Effector memory CD4-positive, alpha-beta T cell (primary cell): ENCODE data around the gene AKT1.
A peak's percentile ranks its signal among the peaks of the same experiment; 100 is the strongest.

Source experiments
- DNase-seq, 3 donors: peaks; one replicate each; pipeline ENCODE4 v3.0.0-alpha.2; 2020
- H3K27ac ChIP-seq: 2 replicates; pipeline ENCODE4 v1.7.0; 2013; ENCODE audit warnings: mild to moderate bottlenecking, low read length, moderate library complexity; ENCODE audit not compliant: insufficient read depth, poor library complexity, severe bottlenecking
- H3K27me3 ChIP-seq: replicated peaks from 2 replicates; pipeline ENCODE4 v1.7.0; 2013; ENCODE audit warnings: mild to moderate bottlenecking, low read length; ENCODE audit not compliant: insufficient read depth, control insufficient read depth, poor library complexity, severe bottlenecking
- H3K36me3 ChIP-seq: 2 replicates; pipeline ENCODE4 v1.7.0; 2013; ENCODE audit warnings: mild to moderate bottlenecking, low read length, moderate library complexity; ENCODE audit not compliant: control insufficient read depth, insufficient read depth
- H3K4me1 ChIP-seq: 2 replicates; pipeline ENCODE4 v1.7.0; 2013; ENCODE audit warnings: low read length, mild to moderate bottlenecking; ENCODE audit not compliant: control insufficient read depth, insufficient read depth, poor library complexity, severe bottlenecking
- H3K4me3 ChIP-seq: 2 replicates; pipeline ENCODE4 v1.7.0; 2013; ENCODE audit warnings: low read length, low read depth, mild to moderate bottlenecking; ENCODE audit not compliant: insufficient read depth, poor library complexity, severe bottlenecking
- H3K9me3 ChIP-seq: 2 replicates; pipeline ENCODE4 v1.7.0; 2013; ENCODE audit warnings: mild to moderate bottlenecking, low read length, moderate library complexity; ENCODE audit not compliant: control insufficient read depth

The AKT1 gene

DNA sequence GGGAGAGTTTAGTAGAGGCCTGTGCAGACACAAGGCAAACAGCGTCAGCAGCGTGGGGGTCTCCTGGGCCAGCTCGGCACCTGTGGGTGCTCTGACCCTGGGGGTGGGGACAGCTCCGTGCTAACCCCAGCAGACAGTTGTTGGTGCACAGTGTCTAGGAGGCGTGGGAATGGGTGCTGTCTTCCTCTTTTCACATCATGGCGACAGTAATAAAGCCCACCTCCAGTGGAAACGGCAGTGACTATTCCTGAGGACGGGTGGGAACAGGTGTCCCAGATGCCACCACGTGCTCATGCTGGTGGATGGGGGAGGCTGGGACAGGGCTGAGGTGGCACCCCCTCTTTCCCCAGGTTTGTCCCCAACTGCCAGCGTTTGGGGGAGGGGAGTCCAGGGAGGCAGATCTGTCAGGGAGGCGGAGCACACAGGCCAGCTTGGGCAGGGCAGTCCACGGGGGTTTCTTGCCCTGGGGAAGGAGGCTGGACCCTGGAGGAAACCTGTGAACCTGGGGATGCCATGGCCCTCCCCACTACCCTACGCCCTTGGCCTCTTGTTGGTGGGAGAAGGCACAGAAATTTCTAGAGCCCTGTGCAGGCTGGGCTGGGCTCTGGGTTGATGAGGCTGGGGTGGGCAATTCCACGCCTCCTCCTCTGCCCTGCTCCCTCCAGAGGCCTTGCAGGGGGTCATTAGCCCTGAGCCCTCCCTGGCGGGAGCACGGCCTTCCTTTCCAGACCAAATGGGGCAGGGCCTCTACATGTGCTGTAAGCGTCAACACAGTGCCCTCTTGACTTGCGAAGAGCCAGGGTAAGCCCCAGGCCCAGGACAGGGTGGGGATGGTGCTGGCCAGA is 9.2 kb upstream of the AKT1 start:
- Histone ChIP-seq H3K27ac (no peak overlapping the region), H3K36me3 (no peaks in the 10 kb centered on the region), H3K27me3 (no peaks in the 10 kb centered on the region), H3K4me3 (no peak overlapping the region), H3K4me1 (peaks cover 18% of the 10 kb centered on the region), H3K9me3 (no peaks in the 10 kb centered on the region)
- no peak for DNase-seq

DNA sequence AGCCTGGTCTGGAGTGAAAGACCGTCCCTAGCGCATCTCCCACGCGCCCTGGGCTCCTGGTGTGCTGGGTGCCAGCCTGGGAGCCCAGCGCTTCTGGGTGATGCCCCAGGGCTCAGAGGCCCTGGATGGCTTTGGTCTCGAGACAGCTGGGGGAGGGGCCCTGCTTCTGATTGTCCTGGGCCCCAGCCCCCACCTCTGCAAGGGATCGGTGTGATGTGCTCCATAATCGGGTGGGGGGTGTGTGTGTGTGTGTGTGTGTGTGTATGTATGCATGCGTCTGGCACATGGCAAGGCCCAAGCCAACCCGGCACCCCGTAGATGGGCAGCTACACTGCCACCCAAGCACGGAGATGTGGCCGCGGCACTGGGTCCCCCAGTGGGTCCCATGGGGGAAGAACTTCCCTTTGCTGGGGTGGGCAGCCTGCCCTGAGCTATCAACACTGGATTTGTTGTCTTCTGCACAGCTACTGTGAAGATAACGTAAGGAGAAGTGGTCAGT is 8.4 kb upstream of the AKT1 start:
- no peaks in the 10 kb centered on the region for H3K36me3 ChIP-seq
- H3K27ac ChIP-seq = no peak overlapping the region
- no peaks in the 10 kb centered on the region for H3K27me3 ChIP-seq
- H3K4me3 ChIP-seq = no peak overlapping the region
- DNase-seq = no peak
- peaks cover 18% of the 10 kb centered on the region for H3K4me1 ChIP-seq
- H3K9me3 ChIP-seq = no peaks in the 10 kb centered on the region

DNA sequence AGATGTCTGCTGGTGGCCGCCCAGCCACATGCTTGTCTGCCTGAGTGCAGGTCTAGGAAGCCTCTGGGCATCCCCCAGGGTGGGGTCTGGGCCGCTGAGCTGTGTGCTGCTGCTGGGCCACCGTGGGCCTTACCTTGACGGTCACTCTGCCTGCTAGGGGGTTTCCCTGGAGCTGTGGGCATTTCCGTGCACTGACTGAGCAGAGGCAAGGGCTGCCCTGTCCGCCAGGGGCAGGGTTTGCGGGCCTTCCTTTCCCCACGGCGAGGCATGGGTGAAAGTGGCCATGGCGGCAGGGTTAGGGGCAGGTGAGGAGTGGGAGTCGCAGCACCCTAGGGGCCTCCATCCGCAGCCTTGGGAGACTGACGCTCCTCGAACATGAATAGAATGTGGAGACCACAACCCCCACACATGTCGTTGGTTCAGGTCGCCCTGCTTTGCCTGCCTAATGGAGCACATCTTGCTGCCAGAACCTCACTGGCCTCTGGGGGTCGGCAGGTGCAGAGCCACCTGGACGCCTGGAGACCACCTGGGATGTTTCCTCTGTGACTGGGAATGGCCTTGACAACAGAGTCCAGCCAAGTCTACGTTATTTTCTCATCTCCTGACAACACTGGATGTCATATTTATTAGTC is 7.8 kb upstream of the AKT1 start:
- Histone ChIP-seq H3K27ac (no peak overlapping the region), H3K9me3 (no peaks in the 10 kb centered on the region), H3K27me3 (no peaks in the 10 kb centered on the region), H3K4me1 (peaks cover 18% of the 10 kb centered on the region), H3K36me3 (no peaks in the 10 kb centered on the region), H3K4me3 (no peak overlapping the region)
- DNase-seq = no peak

DNA sequence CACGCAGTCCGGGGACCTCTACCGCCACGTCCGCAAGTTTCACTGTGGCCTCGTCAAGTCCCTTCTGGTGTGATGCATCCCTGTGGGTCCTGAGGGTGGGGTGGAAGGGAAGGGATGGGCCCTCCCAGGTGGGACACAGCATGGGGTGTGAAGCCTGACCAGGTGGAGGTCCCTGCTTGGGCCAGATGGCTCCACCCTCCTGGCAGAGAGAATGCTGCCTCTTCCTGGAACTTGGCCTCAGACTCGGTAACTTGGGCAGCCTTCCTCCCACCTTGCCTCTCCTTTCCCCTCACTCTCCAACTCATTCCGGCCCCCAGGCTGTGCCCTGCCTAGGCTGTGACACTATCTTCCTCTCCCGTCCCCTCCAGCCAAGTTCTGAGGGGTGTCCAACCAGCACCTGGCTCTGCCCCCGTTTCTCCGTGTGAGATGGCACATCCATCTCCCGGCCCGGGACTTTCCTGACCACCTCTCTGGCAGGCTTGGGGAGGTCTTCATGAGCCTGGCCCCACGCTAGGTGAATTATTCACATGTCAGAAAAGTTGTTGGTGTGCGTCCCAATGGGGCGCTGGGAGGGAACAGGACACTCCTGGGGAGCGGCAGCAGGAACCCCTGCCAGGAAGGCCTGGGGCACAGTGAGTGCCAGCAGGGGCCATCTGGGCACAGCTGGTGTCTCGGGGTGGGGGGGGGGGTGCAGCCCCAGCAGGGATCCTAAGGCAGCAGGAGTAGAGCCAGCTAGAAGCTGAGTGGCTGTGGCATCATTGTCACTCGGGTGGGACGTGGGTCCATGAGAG is 7.0 kb upstream of the AKT1 start:
- peaks cover 18% of the 10 kb centered on the region for H3K4me1 ChIP-seq
- DNase-seq = no peak
- no peaks in the 10 kb centered on the region for H3K27me3 ChIP-seq
- no peak overlapping the region for H3K27ac ChIP-seq
- no peak overlapping the region for H3K4me3 ChIP-seq
- no peaks in the 10 kb centered on the region for H3K9me3 ChIP-seq
- no peaks in the 10 kb centered on the region for H3K36me3 ChIP-seq

DNA sequence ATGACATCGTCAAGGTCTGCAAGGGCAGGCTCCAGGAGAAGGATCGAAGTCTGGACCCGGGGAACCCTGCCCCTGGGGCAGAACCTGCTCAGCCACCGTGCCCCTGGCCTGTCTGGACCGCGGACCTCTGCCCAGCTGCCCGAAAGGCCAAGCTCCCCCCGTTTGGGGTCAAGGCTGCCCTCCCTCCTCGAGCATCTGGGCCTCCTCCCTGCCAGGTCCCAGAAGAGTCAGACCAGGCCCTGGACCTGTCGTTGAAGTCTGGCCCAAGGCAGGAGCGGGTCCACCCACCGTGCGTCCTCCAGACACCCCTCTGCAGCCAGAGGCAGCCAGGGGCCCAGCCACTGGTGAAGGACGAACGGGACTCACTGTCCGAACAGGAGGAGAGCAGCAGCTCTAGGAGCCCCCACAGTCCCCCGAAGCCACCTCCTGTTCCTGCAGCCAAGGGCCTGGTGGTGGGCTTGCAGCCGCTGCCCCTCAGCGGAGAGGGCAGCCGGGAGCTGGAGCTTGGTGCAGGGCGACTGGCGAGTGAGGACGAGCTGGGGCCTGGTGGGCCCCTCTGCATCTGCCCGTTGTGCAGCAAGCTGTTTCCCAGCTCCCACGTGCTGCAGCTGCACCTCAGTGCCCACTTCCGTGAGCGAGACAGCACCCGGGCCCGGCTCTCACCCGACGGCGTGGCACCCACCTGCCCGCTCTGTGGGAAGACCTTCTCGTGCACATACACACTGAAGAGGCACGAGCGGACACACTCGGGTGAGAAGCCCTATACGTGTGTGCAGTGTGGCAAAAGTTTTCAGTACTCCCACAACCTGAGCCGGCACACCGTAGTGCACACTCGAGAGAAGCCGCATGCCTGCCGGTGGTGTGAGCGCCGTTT is 6.2 kb upstream of the AKT1 start:
- Histone ChIP-seq H3K4me3 (peak overlapping the region; percentile 79), H3K36me3 (no peaks in the 10 kb centered on the region), H3K27me3 (no peaks in the 10 kb centered on the region), H3K9me3 (no peaks in the 10 kb centered on the region), H3K4me1 (peaks cover 18% of the 10 kb centered on the region), H3K27ac (peak overlapping the region; percentile 63)
- DNase-seq = no peak

DNA sequence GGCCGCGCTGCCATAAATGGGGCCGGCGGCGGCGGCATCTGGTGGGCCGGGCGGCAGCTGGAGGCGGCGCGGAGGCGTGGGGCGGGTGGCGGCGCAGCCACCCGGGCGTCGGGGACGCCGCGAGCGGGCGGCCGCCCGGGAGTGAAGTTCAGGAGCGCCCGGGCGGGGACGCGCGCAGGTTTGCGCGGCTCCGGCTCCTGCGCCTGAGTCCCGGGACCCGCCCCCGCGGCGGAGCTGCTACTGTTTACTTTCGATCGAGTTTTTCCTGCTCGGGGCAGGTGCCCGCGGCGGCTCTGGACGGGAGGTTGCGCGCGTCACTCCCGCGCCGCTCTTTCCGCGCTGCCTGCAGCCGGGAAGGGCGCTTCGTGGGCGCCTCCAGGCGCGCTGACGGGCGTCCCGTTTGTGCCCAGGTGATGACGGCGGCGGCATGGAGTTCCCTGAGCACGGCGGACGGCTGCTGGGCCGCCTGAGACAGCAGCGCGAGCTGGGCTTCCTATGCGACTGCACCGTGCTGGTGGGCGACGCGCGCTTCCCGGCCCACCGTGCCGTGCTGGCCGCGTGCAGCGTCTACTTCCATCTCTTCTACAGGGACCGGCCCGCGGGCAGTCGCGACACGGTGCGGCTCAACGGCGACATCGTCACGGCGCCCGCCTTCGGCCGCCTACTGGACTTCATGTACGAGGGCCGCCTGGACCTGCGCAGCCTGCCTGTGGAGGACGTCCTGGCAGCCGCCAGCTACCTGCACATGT is 5.4 kb upstream of the AKT1 start, which contains the start of gene ZBTB42:
ZBTB42 (plus strand) TSS at position 331 of the 749 bp plus-strand sequence; CDS start at position 428, 97 bp downstream.
- Histone ChIP-seq H3K9me3 (no peaks in the 10 kb centered on the region), H3K36me3 (no peaks in the 10 kb centered on the region), H3K27ac (peak within 1 kb of the TSS; percentile 63), H3K4me1 (peaks cover 23% of the 10 kb centered on the region), H3K4me3 (peak within 1 kb of the TSS; percentile 79), H3K27me3 (no peaks in the 10 kb centered on the region)
- DNase-seq = peak; percentile 59 to 69 (median 60)

DNA sequence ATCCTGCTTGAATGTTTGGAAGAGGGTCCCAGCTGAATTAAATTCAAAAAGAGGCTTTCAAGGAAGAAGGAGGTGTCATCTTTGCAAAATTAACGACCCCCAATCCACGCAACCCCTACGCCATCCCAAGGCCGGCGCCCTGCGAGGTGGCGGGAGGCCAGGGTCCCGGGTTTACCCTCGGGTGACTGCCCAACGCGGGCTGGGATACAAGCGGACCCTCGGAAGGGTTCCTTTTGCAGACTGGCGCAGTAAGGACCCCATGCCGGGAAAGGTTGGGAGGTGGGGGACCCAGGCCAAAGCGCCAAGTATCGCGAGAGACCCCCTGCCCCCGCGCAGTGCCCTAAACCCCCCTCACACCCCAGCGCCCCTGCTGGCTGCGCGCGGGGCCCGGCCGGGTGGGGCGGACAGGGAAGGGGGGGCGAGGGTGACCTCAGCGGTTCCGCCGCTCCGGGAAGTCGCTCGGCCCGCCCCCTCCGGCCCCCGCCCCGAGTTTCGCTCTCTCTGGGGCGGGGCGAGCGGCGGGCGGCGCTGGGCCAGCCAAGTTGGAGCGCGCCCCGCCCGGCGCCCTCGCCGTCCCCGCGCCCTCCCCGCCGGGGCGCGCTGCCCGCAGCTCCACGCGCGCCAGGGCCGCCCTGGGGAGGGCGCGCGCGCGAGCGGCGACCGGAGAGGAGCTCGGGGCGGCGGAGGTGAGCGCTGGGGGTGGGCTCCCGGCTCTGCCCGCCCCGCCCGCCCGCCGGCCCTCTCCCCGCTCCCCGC is 4.6 kb upstream of the AKT1 start:
- peaks cover 26% of the 10 kb centered on the region for H3K4me1 ChIP-seq
- peak overlapping the region; percentile 55 for H3K27ac ChIP-seq

DNA sequence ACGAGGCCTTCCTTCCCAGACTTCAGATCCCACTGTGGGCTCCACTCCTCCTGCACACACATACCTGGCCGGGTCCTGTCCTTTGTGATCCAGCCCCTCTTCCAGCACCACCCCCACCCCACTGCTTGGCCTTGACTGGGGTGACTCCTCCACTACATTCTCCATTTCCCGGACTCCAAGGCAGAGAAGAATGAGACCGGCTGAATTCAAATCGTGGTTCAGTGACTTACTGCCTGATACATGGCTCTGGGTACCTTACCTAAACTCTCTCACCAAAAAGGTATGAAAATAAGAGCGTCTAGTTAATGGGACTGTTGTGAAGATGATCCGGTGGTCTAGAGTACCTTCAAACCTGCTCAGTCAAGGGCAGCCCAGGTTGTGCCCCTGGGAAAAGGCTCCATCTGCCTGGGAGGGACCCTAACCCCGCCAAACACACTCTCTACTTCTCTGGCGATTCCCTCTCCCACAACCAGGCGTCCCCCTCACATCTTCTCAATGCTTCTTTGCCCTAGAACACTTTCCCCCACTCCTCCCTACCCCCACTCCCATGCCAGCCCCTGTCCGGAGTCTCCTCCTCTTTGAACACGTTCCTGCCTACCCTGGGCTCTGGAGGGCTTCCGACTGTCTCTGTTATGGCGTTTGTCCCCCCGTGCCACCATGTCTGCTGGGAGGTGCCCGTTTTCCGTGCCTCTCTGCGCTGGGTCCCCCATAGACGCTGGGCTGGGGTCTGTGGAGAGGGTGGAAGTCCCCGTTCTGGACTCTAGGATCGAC is 3.9 kb upstream of the AKT1 start:
- no peaks in the 10 kb centered on the region for H3K36me3 ChIP-seq
- no peaks in the 10 kb centered on the region for H3K27me3 ChIP-seq
- peak overlapping the region; percentile 55 for H3K27ac ChIP-seq
- DNase-seq = no peak
- H3K9me3 ChIP-seq = no peaks in the 10 kb centered on the region
- no peak overlapping the region for H3K4me3 ChIP-seq
- H3K4me1 ChIP-seq = peaks cover 32% of the 10 kb centered on the region

More for the DNA sequence above, 4.6 kb upstream of the AKT1 start:
- Histone ChIP-seq H3K4me3 (no peak overlapping the region), H3K9me3 (no peaks in the 10 kb centered on the region), H3K27me3 (no peaks in the 10 kb centered on the region), H3K36me3 (no peaks in the 10 kb centered on the region)
- peak; percentile 69 to 76 (median 72) for DNase-seq
